ENCODE results near the gene ZNF2.

ZNF2 gene

GRCh38 chr2:95204396-95204795 is 38.8 kb downstream of the ZNF2 start:
- in situ Hi-C loops (cut with HindIII; ENCODE audit: low sequenced_read_pairs), result no loop called here

GRCh38 chr2:95206096-95206495 is 40.5 kb downstream of the ZNF2 start:
- in situ Hi-C loops (cut with HindIII; ENCODE audit: low sequenced_read_pairs), result no loop called here

GRCh38 chr2:95207111-95207961 is 41.7 kb downstream of the ZNF2 start, which contains the start of gene ZNF892:
ZNF892 (plus strand) TSS chr2:95207521; CDS start chr2:95207816, 295 bp downstream.
- in situ Hi-C loops (cut with HindIII; ENCODE audit: low sequenced_read_pairs), result no loop called here

GRCh38 chr2:95208106-95208505 is 42.5 kb downstream of the ZNF2 start:
- in situ Hi-C loops (cut with HindIII; ENCODE audit: low sequenced_read_pairs), result no loop called here

GRCh38 chr2:95215018-95215612 is 49.5 kb downstream of the ZNF2 start:
- in situ Hi-C loops (cut with HindIII; ENCODE audit: low sequenced_read_pairs), result no loop called here

GRCh38 chr2:95220449-95220848 is 54.8 kb downstream of the ZNF2 start:
- in situ Hi-C loops (cut with HindIII; ENCODE audit: low sequenced_read_pairs), result no loop called here

- in situ Hi-C loops (cut with HindIII; ENCODE audit: low sequenced_read_pairs), result no loop called here
Measured at GRCh38 chr2:95225658-95226057, 60.0 kb downstream of the ZNF2 start.

GRCh38 chr2:95231723-95232122 is 66.1 kb downstream of the ZNF2 start:
- in situ Hi-C loops (cut with HindIII; ENCODE audit: low sequenced_read_pairs), result no loop called here

GRCh38 chr2:95232232-95232631 is 66.6 kb downstream of the ZNF2 start:
- in situ Hi-C loops (cut with HindIII; ENCODE audit: low sequenced_read_pairs), result no loop called here
